ENCODE measurements around the gene TECR.

- TF ChIP-seq, protein P1, sequence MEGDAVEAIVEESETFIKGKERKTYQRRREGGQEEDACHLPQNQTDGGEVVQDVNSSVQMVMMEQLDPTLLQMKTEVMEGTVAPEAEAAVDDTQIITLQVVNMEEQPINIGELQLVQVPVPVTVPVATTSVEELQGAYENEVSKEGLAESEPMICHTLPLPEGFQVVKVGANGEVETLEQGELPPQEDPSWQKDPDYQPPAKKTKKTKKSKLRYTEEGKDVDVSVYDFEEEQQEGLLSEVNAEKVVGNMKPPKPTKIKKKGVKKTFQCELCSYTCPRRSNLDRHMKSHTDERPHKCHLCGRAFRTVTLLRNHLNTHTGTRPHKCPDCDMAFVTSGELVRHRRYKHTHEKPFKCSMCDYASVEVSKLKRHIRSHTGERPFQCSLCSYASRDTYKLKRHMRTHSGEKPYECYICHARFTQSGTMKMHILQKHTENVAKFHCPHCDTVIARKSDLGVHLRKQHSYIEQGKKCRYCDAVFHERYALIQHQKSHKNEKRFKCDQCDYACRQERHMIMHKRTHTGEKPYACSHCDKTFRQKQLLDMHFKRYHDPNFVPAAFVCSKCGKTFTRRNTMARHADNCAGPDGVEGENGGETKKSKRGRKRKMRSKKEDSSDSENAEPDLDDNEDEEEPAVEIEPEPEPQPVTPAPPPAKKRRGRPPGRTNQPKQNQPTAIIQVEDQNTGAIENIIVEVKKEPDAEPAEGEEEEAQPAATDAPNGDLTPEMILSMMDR (conservative IDR thresholded peaks at IDR 0.05), result no peak
- TF ChIP-seq ZFX (IDR thresholded peaks at IDR 0.05), result no peak
Measured at GRCh38 chr19:14515501-14516047, 13.8 kb upstream of the TECR start.
